ENCODE data around the gene PRTG. TPM values are rescaled to one million over a fixed set of nuclear protein-coding genes. Genes with fewer than 3 reads are reported as not detected.

Gene PRTG
- total RNA-seq, 6 experiments from 2014 or later: 0.06 to 0.22 (median 0.12) TPM

DNA sequence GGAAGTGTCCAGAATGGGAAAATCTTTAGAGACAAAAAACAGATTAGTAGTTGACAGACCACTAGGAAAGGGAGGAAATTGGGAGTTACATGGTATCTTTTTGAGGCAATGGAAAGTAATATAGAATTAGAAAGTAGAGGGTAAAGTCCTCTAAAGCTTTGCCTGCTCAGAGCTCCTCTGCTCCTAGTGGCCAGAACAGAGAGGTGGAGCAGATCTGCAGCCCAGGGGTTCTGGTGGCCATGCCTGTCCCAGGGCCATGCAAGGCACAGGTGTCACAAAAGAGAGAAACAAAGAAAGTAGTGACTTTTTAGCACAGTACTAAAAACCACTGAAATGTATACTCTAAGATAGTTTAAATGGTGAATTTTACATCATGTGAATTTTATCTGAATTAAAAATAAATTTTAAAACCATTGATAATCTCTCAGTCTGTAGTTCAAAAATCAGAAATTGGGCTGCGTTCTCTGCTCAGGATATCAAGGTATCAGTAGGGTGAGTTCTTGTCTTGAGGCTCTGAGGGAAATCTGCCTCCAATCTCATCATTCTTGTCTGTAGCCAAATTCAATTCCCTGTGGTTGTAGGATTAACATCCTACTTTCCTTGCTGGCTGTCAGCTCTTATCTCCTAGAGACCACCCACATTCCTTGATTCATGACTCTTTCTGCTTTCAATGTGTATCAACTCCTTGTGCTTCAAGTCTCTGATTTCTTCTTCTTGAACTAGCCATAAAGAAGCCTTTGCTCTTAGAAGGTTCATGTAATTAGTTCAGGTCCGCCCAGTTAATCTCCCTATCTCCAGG lies 178.4 kb downstream of the PRTG start:
- Histone ChIP-seq H3K4me1 (no peaks in the 10 kb centered on the region), H3K9me3 (no peaks in the 10 kb centered on the region), H3K27ac (no peak overlapping the region), H3K27me3 (no peaks in the 10 kb centered on the region), H3K36me3 (no peaks in the 10 kb centered on the region), H3K4me3 (no peak overlapping the region)
- DNase-seq (no peak), ATAC-seq (peak in 1 of 4 donors; percentile 38)
- WGBS (ENCODE audit: insufficient coverage, low coverage, low lambda C conversion rate, missing lambda C conversion rate): 76% methylated on average over 2 of the region's 2 CpGs
- intact Hi-C loops (cut with DNase I): no loop called here
- TF ChIP-seq, protein P1, sequence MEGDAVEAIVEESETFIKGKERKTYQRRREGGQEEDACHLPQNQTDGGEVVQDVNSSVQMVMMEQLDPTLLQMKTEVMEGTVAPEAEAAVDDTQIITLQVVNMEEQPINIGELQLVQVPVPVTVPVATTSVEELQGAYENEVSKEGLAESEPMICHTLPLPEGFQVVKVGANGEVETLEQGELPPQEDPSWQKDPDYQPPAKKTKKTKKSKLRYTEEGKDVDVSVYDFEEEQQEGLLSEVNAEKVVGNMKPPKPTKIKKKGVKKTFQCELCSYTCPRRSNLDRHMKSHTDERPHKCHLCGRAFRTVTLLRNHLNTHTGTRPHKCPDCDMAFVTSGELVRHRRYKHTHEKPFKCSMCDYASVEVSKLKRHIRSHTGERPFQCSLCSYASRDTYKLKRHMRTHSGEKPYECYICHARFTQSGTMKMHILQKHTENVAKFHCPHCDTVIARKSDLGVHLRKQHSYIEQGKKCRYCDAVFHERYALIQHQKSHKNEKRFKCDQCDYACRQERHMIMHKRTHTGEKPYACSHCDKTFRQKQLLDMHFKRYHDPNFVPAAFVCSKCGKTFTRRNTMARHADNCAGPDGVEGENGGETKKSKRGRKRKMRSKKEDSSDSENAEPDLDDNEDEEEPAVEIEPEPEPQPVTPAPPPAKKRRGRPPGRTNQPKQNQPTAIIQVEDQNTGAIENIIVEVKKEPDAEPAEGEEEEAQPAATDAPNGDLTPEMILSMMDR (IDR thresholded peaks at IDR 0.05): no peak
- TF ChIP-seq POLR2A (IDR thresholded peaks at IDR 0.05): no peak

DNA sequence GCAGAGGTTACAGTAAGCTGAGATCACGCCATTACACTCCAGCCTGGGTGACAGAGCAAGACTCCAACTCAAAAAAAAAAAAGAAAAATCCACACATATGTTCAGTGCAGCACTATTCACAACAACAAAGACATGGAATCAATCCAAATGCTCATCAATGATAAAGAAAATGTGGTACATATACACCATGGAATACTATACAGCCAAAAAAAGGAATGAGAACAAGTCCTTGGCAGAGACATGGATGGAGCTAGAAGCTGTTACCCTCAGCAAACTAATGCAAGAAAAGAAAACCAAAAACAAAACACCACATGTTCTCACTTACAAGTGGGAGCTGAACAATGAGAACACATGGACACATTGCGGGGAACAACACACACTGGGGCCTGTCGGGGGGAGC lies 180.4 kb downstream of the PRTG start:
- H3K9me3 ChIP-seq: no peaks in the 10 kb centered on the region
- H3K27me3 ChIP-seq: no peaks in the 10 kb centered on the region
- intact Hi-C loops (cut with DNase I): no loop called here
- 60% methylated on average over 3 of the region's 3 CpGs for WGBS (ENCODE audit: insufficient coverage, low coverage, low lambda C conversion rate, missing lambda C conversion rate)
- TF ChIP-seq, protein P1 (IDR thresholded peaks at IDR 0.05): no peak
- TF ChIP-seq POLR2A (IDR thresholded peaks at IDR 0.05): no peak
- H3K4me1 ChIP-seq: no peaks in the 10 kb centered on the region
- H3K36me3 ChIP-seq: no peaks in the 10 kb centered on the region
- no peak overlapping the region for H3K27ac ChIP-seq
- no peak for ATAC-seq
- no peak for DNase-seq
- no peak overlapping the region for H3K4me3 ChIP-seq

Small RNA genes lying within 50 kb of the gene (small RNA-seq; reads per million reads assigned to genes)
- gene AC009997.1: 0 reads per million in 2 experiments

Other genes with a start within 250 kb of the PRTG start
- gene DNAAF4, start 234.9 kb downstream of the PRTG start, total RNA-seq: under 1 TPM in 1 of 6 experiments, not detected in 5; 0.19 TPM
- gene PYGO1, start 154.8 kb downstream of the PRTG start, total RNA-seq: under 1 TPM; 0.09 to 0.27 (median 0.19) TPM